PC-3 (cell line): ENCODE measurements around the gene MYH10. TPM values are rescaled to one million over a fixed set of nuclear protein-coding genes. Genes with fewer than 3 reads are reported as not detected.

Source experiments
- ATAC-seq: fragments of 200-7000 bp; cut with Tn5 transposase; 2 replicates; pipeline ENCODE4 v1.9.1; 2020; ENCODE audit warnings: mild to moderate bottlenecking, moderate library complexity
- BruUV-seq: library from RNA; stranded (reverse); fragments of 400-500 nt; replicated peaks from 2 replicates; lab custom pipeline; 2021; lab: Mats Ljungman, UMichigan
- CTCF ChIA-PET: fragments of 300-600 bp; sonication (Branson Sonifier 250); formaldehyde crosslinking; loops from one replicate; lab custom pipeline; 2022; ENCODE audit warnings: antibody characterized with exemption; lab: Charles Lee
- POLR2A ChIA-PET: fragments of 300-600 bp; sonication (Branson Sonifier 250); formaldehyde crosslinking; loops from one replicate; lab custom pipeline; 2022; ENCODE audit warnings: antibody characterized with exemption; ENCODE audit not compliant: unreplicated experiment; lab: Charles Lee
- DNase-seq: peaks from one replicate; pipeline ENCODE4 v3.0.0-alpha.2; 2015
- H2AFZ ChIP-seq: fragments of 300-600 bp; sonication (generic); 2 replicates; pipeline ENCODE4 v1.6.0; 2016; ENCODE audit warnings: antibody characterized with exemption, low read length
- H3F3A ChIP-seq: fragments of 300-600 bp; sonication (generic); one replicate; pipeline ENCODE4 v1.6.0; 2017; ENCODE audit warnings: antibody characterized with exemption, low read length, control low read depth, mild to moderate bottlenecking; ENCODE audit not compliant: unreplicated experiment
- H3K27ac ChIP-seq: fragments of 300-600 bp; sonication (generic); 2 replicates; pipeline ENCODE4 v1.5.1; 2016; ENCODE audit warnings: mild to moderate bottlenecking, low read length
- H3K27me3 ChIP-seq: fragments of 300-600 bp; sonication (generic); 2 replicates; pipeline ENCODE4 v1.6.1; 2016; ENCODE audit warnings: low read length, mixed read lengths
- H3K36me3 ChIP-seq: fragments of 300-600 bp; sonication (generic); 2 replicates; pipeline ENCODE4 v1.6.1; 2016; ENCODE audit warnings: low read depth, mixed run types, low read length, mixed read lengths
- H3K4me1 ChIP-seq: fragments of 300-600 bp; sonication (generic); 2 replicates; pipeline ENCODE4 v1.5.1; 2016; ENCODE audit warnings: low read length; ENCODE audit not compliant: insufficient read depth
- H3K4me2 ChIP-seq: fragments of 300-600 bp; sonication (generic); 2 replicates; pipeline ENCODE4 v1.6.0; 2016; ENCODE audit warnings: low read length
- H3K4me3 ChIP-seq: fragments of 300-600 bp; sonication (generic); 2 replicates; pipeline ENCODE4 v1.5.1; 2016; ENCODE audit warnings: mild to moderate bottlenecking, low read length, mixed read lengths
- H3K79me2 ChIP-seq: fragments of 300-600 bp; sonication (generic); 2 replicates; pipeline ENCODE4 v1.6.1; 2017; ENCODE audit warnings: low read length, mixed read lengths
- H3K9ac ChIP-seq: fragments of 300-600 bp; sonication (generic); 2 replicates; pipeline ENCODE4 v1.6.0; 2016; ENCODE audit warnings: mild to moderate bottlenecking, low read length
- H3K9me2 ChIP-seq: fragments of 300-600 bp; sonication (generic); replicated peaks from 2 replicates; pipeline ENCODE4 v1.6.1; 2016; ENCODE audit warnings: mixed run types, low read length, mixed read lengths
- H3K9me3 ChIP-seq: fragments of 300-600 bp; sonication (generic); 2 replicates; pipeline ENCODE4 v1.6.1; 2016; ENCODE audit warnings: low read length, mixed read lengths
- H4K20me1 ChIP-seq: fragments of 300-600 bp; sonication (generic); 2 replicates; pipeline ENCODE4 v1.6.1; 2016; ENCODE audit warnings: low read length, mixed read lengths
- EZH2 ChIP-seq: fragments of 300-600 bp; sonication (generic); IDR thresholded peaks from one replicate; pipeline ENCODE4 v1.6.1; 2017; ENCODE audit warnings: antibody characterized with exemption, mild to moderate bottlenecking, low read length; ENCODE audit not compliant: unreplicated experiment
- EZH2phosphoT487 ChIP-seq: fragments of 300-600 bp; sonication (generic); IDR thresholded peaks from 2 replicates; pipeline ENCODE4 v1.6.1; 2018; ENCODE audit warnings: mild to moderate bottlenecking, antibody characterized with exemption, low read length, borderline replicate concordance
- intact Hi-C: fragments of 100-400 bp; cut with micrococcal nuclease; formaldehyde crosslinking; loops from 2 replicates; pipeline ENCODE4 v1.9.0; 2023
- total RNA-seq: library from RNA; depleted of rRNA; stranded (reverse); fragments of >200 nt; gene quantifications from 2 replicates; pipeline ENCODE4 v1.2.3, GENCODE V29; 2014
- TF ChIP-seq, protein P1 (sequence below): fragments of 300-600 bp; sonication (generic); conservative IDR thresholded peaks from 2 replicates; pipeline ENCODE4 v1.5.1; 2017; ENCODE audit warnings: antibody characterized with exemption, low read depth, mild to moderate bottlenecking, low read length

The MYH10 gene
- total RNA-seq, 1 experiment from 2014 or later: 44.6 TPM

DNA sequence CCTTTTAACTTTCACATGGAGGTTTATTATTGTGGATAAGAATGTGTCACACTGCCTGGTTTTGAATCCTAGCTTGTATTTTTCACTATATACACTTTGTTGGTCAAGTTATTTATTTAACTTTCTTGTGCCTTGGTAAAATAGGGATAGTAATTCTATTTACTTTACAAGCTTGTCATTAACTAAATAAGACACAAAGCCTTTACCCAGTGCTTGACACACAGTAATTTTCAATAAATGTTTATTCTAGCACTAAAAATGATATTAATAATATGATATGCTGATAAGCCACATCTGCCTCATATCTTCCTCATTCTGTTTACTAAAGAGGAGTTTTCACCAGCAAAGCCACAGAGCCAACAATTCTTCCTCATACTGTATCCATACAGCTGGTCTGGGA is 27.8 kb downstream of the MYH10 start:
- intact Hi-C loops: loop anchor here (2.0 kb wide), 1 partner anchor 26 kb away; no protein-coding TSS in a partner anchor
- no peaks in the 10 kb centered on the region for H4K20me1 ChIP-seq
- H3K9me2 ChIP-seq: no peaks in the 10 kb centered on the region
- no peak overlapping the region for H3K27ac ChIP-seq
- no peaks in the 10 kb centered on the region for H3K79me2 ChIP-seq
- H3K4me3 ChIP-seq: no peak overlapping the region
- no peak overlapping the region for H3K9ac ChIP-seq
- ChIA-PET POLR2A (no interaction called here), CTCF (interaction anchor here (0.6 to 1.4 kb wide), 2 partner anchors 28 to 380 kb away, joined by 3 read pairs; partner anchors contain the start of gene MYH10)
- no peaks in the 10 kb centered on the region for H3K36me3 ChIP-seq
- peaks cover 11% of the 10 kb centered on the region for H3K4me1 ChIP-seq
- no peaks in the 10 kb centered on the region for H3K27me3 ChIP-seq
- no peaks in the 10 kb centered on the region for H3K9me3 ChIP-seq
- no TSS peak for BruUV-seq
- H3F3A ChIP-seq: no peaks in the 10 kb centered on the region
- DNase-seq (peak; percentile 45), ATAC-seq (peak; percentile 90)
- no peak for TF ChIP-seq EZH2
- TF ChIP-seq, protein P1, sequence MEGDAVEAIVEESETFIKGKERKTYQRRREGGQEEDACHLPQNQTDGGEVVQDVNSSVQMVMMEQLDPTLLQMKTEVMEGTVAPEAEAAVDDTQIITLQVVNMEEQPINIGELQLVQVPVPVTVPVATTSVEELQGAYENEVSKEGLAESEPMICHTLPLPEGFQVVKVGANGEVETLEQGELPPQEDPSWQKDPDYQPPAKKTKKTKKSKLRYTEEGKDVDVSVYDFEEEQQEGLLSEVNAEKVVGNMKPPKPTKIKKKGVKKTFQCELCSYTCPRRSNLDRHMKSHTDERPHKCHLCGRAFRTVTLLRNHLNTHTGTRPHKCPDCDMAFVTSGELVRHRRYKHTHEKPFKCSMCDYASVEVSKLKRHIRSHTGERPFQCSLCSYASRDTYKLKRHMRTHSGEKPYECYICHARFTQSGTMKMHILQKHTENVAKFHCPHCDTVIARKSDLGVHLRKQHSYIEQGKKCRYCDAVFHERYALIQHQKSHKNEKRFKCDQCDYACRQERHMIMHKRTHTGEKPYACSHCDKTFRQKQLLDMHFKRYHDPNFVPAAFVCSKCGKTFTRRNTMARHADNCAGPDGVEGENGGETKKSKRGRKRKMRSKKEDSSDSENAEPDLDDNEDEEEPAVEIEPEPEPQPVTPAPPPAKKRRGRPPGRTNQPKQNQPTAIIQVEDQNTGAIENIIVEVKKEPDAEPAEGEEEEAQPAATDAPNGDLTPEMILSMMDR: no peak
- no peak for TF ChIP-seq EZH2phosphoT487
- H3K4me2 ChIP-seq: 0 out of 2 replicates have a peak overlapping the region, but pooled peaks have one; percentile 0
- no peak overlapping the region for H2AFZ ChIP-seq

GRCh38 chr17:8599351-8600011 is 31.0 kb downstream of the MYH10 start:
- no peaks in the 10 kb centered on the region for H3K79me2 ChIP-seq
- CTCF ChIA-PET: interaction anchor here (0.6 kb wide), 1 partner anchor 1301 kb away, joined by 3 read pairs; no protein-coding TSS in a partner anchor
- TF ChIP-seq EZH2 (no peak), EZH2phosphoT487 (no peak)
- TF ChIP-seq, protein P1: no peak

GRCh38 chr17:8598913-8599312 is 31.6 kb downstream of the MYH10 start:
- no peak overlapping the region for H3K9ac ChIP-seq
- no peaks in the 10 kb centered on the region for H4K20me1 ChIP-seq
- no peak overlapping the region for H3K27ac ChIP-seq
- no peak for ATAC-seq
- H3K9me2 ChIP-seq: no peaks in the 10 kb centered on the region
- DNase-seq: no peak
- intact Hi-C loops: no loop called here
- H3K36me3 ChIP-seq: no peaks in the 10 kb centered on the region
- no peak overlapping the region for H3K4me2 ChIP-seq
- BruUV-seq: no TSS peak
- H3K79me2 ChIP-seq: no peaks in the 10 kb centered on the region
- no peaks in the 10 kb centered on the region for H3K27me3 ChIP-seq
- ChIA-PET CTCF (no interaction called here), POLR2A (no interaction called here)
- H3K9me3 ChIP-seq: no peaks in the 10 kb centered on the region
- H2AFZ ChIP-seq: no peak overlapping the region
- peaks cover 11% of the 10 kb centered on the region for H3K4me1 ChIP-seq
- no peak overlapping the region for H3K4me3 ChIP-seq
- H3F3A ChIP-seq: no peaks in the 10 kb centered on the region
- TF ChIP-seq EZH2: no peak
- TF ChIP-seq EZH2phosphoT487: no peak

More at GRCh38 chr17:8599351-8600011, 31.0 kb downstream of the MYH10 start:
- Histone ChIP-seq H3K36me3 (no peaks in the 10 kb centered on the region), H3F3A (no peaks in the 10 kb centered on the region), H2AFZ (no peak overlapping the region), H3K27me3 (no peaks in the 10 kb centered on the region), H3K4me1 (peaks cover 11% of the 10 kb centered on the region), H3K9me3 (no peaks in the 10 kb centered on the region), H3K9ac (no peak overlapping the region), H3K27ac (no peak overlapping the region), H4K20me1 (no peaks in the 10 kb centered on the region), H3K4me3 (no peak overlapping the region), H3K9me2 (no peaks in the 10 kb centered on the region), H3K4me2 (no peak overlapping the region)
- DNase-seq: no peak
- intact Hi-C loops: no loop called here
- POLR2A ChIA-PET: no interaction called here
- ATAC-seq: no peak
- BruUV-seq: no TSS peak
